ENCODE measurements around the gene DCAF10. TPM values are rescaled to one million over a fixed set of nuclear protein-coding genes. Genes with fewer than 3 reads are reported as not detected.
"Not testable (repeated sequence)": the region's sequence is repeated elsewhere in the genome, so short reads cannot be mapped to it uniquely, and the experiment has no call there.

DCAF10 gene
- total and polyA plus RNA-seq, 2 experiments from 2014 or later, result 15.8 to 20.9 TPM

DNA sequence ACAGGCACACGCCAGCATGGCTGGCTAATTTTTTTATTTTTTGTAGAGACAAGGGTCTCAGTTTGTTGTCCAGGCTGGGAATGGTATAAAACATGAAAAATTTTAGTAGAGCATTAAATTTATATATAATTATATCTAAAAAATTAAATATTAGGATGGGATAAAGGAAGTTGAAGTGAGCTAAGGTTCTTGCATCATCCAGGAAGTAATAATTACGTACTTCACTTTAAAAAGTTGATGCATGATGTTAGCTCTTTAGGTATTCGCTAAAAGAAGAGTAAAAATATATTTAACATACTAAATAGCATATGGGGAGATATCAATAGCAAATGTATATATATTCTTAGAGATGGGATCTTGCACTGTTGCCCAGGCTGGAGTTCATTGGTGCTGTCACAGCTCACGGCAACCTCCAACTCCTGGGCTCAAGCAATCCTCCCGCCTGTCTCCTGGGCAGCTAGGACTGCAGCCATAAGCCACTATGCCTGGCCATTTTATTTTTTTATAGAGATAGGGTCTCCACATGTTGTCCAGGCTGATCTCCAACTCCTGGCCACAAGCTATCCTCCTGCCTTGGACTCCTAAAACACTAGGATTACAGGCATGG, 12.3 kb downstream of the DCAF10 start:
- no peaks in the 10 kb centered on the region for H3K4me1 ChIP-seq (ENCODE audit: insufficient read depth)
- no peak for DNase-seq
- H3K9ac ChIP-seq, result no peak overlapping the region
- H3K4me3 ChIP-seq, result no peak overlapping the region
- no peak overlapping the region for H2AFZ ChIP-seq
- H3F3A ChIP-seq (ENCODE audit: insufficient read depth), result no peaks in the 10 kb centered on the region
- TF ChIP-seq EZH2phosphoT487 (IDR thresholded peaks at IDR 0.05; ENCODE audit: insufficient read depth, low read depth), result no peak
- TF ChIP-seq EZH2 (IDR thresholded peaks at IDR 0.05; ENCODE audit: insufficient read depth, poor library complexity, severe bottlenecking), result no peak
- no peaks in the 10 kb centered on the region for H3K27me3 ChIP-seq (replicated peaks; ENCODE audit: insufficient read depth)
- in situ Hi-C loops (cut with MboI), result no loop called here
- 91 to 94% methylated on average over 5 of the region's 5 CpGs for WGBS, 2 experiments (ENCODE audit: low coverage in 1 of 2, low lambda C conversion rate in 2 of 2, missing lambda C conversion rate in 2 of 2)
- H3K9me2 ChIP-seq (ENCODE audit: insufficient read depth), result no peaks in the 10 kb centered on the region
- no peaks in the 10 kb centered on the region for H3K36me3 ChIP-seq (ENCODE audit: low read depth)
- H3K9me3 ChIP-seq (ENCODE audit: low read depth), result no peaks in the 10 kb centered on the region
- H3K79me2 ChIP-seq (ENCODE audit: insufficient read depth), result peaks cover 95% of the 10 kb centered on the region
- no peak overlapping the region for H3K4me2 ChIP-seq (ENCODE audit: unreplicated experiment)
- no peak overlapping the region for H3K27ac ChIP-seq
- H4K20me1 ChIP-seq (ENCODE audit: insufficient read depth), result peaks cover 8% of the 10 kb centered on the region; the same call in 1 of the 2 replicates

DNA sequence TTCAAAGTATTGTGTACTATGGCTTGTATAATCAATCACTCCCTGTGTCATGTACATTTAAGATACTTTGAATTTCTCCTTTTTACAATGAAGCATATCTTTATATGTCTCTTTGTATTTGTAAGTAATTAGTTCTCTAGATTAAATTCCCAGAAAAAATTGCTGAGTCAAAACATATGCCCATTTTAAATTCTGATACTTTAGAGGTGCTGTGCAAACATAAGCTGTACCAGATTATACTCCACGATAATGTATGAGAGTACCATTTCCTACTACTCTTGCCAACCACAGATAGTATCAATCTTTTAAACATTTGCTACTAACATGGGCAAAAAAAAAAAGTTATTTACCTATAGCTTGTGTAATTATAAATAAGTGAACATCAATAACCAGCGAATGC, 18.3 kb downstream of the DCAF10 start:
- H3K4me2 ChIP-seq (ENCODE audit: unreplicated experiment), result no peak overlapping the region
- H3K4me3 ChIP-seq, result no peak overlapping the region
- H3K79me2 ChIP-seq (ENCODE audit: insufficient read depth), result peaks cover 91% of the 10 kb centered on the region
- H3K9ac ChIP-seq, result no peak overlapping the region
- no peaks in the 10 kb centered on the region for H4K20me1 ChIP-seq (ENCODE audit: insufficient read depth)
- in situ Hi-C loops (cut with MboI), result no loop called here
- H3K27ac ChIP-seq, result no peak overlapping the region
- no peaks in the 10 kb centered on the region for H3K9me3 ChIP-seq (ENCODE audit: low read depth)
- no peaks in the 10 kb centered on the region for H3K27me3 ChIP-seq (replicated peaks; ENCODE audit: insufficient read depth)
- no peaks in the 10 kb centered on the region for H3K9me2 ChIP-seq (ENCODE audit: insufficient read depth)
- TF ChIP-seq EZH2 (IDR thresholded peaks at IDR 0.05; ENCODE audit: insufficient read depth, poor library complexity, severe bottlenecking) (no peak), EZH2phosphoT487 (IDR thresholded peaks at IDR 0.05; ENCODE audit: insufficient read depth, low read depth) (no peak)
- H3F3A ChIP-seq (ENCODE audit: insufficient read depth), result no peaks in the 10 kb centered on the region
- peaks cover 21% of the 10 kb centered on the region for H3K36me3 ChIP-seq (ENCODE audit: low read depth)
- no peak for DNase-seq
- WGBS, 2 experiments (ENCODE audit: low coverage in 1 of 2, low lambda C conversion rate in 2 of 2, missing lambda C conversion rate in 2 of 2), result 58% methylated on average over 2 of the region's 2 CpGs
- no peak overlapping the region for H2AFZ ChIP-seq
- no peaks in the 10 kb centered on the region for H3K4me1 ChIP-seq (ENCODE audit: insufficient read depth)

DNA sequence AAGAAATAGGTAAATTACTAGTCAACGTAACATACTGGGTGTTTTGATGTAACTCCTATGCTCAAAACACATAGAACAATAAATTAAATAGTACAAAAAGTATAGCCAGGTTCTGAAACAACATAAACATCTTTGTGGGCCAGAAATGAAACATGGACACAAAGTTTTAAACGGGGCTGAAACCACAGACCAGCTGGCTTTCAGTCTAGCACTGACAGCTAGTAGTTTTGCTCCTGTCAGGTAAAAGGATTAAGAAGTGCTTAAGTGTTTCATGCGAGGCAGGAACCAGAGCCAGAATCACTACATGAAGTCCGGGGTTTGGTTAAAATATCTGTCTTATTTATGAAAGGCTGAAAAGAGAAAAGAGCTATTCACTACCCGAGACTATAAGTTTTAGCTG, 19.5 kb downstream of the DCAF10 start:
- no peaks in the 10 kb centered on the region for H3F3A ChIP-seq (ENCODE audit: insufficient read depth)
- no peaks in the 10 kb centered on the region for H4K20me1 ChIP-seq (ENCODE audit: insufficient read depth)
- peaks cover 27% of the 10 kb centered on the region for H3K36me3 ChIP-seq (ENCODE audit: low read depth)
- H3K4me2 ChIP-seq (ENCODE audit: unreplicated experiment), result no peak overlapping the region
- in situ Hi-C loops (cut with MboI), result no loop called here
- H3K9me3 ChIP-seq (ENCODE audit: low read depth), result no peaks in the 10 kb centered on the region
- H3K27me3 ChIP-seq (replicated peaks; ENCODE audit: insufficient read depth), result no peaks in the 10 kb centered on the region
- TF ChIP-seq EZH2 (IDR thresholded peaks at IDR 0.05; ENCODE audit: insufficient read depth, poor library complexity, severe bottlenecking), result no peak
- TF ChIP-seq EZH2phosphoT487 (IDR thresholded peaks at IDR 0.05; ENCODE audit: insufficient read depth, low read depth), result no peak
- no peak overlapping the region for H2AFZ ChIP-seq
- no peak for DNase-seq
- H3K4me3 ChIP-seq, result no peak overlapping the region
- H3K9ac ChIP-seq, result no peak overlapping the region
- H3K9me2 ChIP-seq (ENCODE audit: insufficient read depth), result no peaks in the 10 kb centered on the region
- WGBS, 2 experiments (ENCODE audit: low coverage in 1 of 2, low lambda C conversion rate in 2 of 2, missing lambda C conversion rate in 2 of 2), result 98% methylated on average over 5 of the region's 5 CpGs
- peaks cover 92% of the 10 kb centered on the region for H3K79me2 ChIP-seq (ENCODE audit: insufficient read depth)
- H3K4me1 ChIP-seq (ENCODE audit: insufficient read depth), result no peaks in the 10 kb centered on the region
- H3K27ac ChIP-seq, result no peak overlapping the region

DNA sequence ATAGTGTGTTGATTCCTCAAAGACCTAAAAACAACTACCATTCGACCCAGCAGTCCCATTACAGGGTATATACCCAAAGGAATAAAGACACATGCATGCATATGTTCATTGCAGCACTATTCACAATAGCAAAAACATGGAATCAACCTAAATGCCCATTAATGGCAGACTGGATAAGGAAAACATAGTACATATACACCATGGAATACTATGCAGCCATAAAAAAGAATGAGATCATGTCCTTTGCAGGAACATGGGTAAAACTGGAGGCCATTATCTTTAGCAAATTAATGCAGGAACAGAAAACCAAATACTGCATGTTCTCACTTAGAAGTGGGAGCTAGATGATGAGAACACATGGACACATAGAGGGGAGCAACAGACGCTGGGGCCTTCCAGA, 24.6 kb downstream of the DCAF10 start:
- H3K4me3 ChIP-seq; H3K9me3 ChIP-seq (ENCODE audit: low read depth); H3K27ac ChIP-seq; H3F3A ChIP-seq (ENCODE audit: insufficient read depth); H3K4me2 ChIP-seq (ENCODE audit: unreplicated experiment); H3K27me3 ChIP-seq (replicated peaks; ENCODE audit: insufficient read depth); H2AFZ ChIP-seq; H4K20me1 ChIP-seq (ENCODE audit: insufficient read depth); DNase-seq; in situ Hi-C loops (cut with MboI); H3K9me2 ChIP-seq (ENCODE audit: insufficient read depth); H3K9ac ChIP-seq; H3K4me1 ChIP-seq (ENCODE audit: insufficient read depth): not testable (repeated sequence)
- 95 to 100% methylated on average over 2 of the region's 2 CpGs for WGBS, 2 experiments (ENCODE audit: low coverage in 1 of 2, low lambda C conversion rate in 2 of 2, missing lambda C conversion rate in 2 of 2)
- H3K79me2 ChIP-seq (ENCODE audit: insufficient read depth), result peaks cover 81% of the 10 kb centered on the region
- H3K36me3 ChIP-seq (ENCODE audit: low read depth), result peaks cover 38% of the 10 kb centered on the region
